ENCODE data around the gene S100Z.
"Not testable (repeated sequence)": the region's sequence is repeated elsewhere in the genome, so short reads cannot be mapped to it uniquely, and the experiment has no call there.

S100Z gene

DNA sequence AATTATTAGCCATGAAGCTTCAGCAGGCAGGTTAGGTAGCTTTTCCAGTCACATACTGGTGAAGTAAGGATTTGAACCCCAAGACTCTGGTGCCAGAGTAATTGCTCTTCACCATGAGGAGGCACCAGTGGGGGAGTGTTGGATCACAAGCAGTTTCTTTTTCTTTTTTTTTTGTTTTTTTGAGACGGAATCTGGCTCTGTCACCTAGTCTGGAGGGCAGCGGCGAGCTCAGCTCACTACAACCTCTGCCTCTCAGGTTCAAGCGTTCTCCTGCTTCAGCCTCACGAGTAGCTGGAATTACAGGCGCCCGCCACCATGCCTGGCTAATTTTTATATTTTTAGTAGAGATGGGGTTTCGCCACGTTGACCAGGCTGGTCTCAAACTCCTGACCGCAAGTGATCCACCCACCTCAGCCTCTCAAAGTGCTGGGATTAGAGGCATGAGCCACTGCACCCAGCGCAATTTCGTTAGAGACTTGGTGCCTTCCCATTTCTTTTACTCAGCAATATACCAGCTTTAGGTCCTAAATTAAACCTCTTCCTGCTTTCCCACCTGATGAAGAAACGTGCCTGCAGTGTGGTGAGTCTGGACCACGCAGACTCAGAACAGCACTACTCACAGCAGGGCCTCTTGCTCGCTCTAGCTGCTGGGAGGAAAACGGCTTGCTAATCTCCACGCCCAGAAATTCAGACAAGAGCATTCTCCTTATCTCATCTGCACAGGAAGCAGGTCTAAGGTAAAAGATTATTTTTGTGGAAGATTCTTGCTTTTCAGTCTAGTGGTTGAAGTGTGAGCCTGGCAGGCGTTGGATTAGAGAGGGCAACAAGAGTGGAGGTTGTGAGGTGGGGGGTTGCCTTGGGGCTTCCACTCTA, at the start of gene S100Z:
Gene S100Z, plus strand, starts transcription at position 596 of the 873 bp plus-strand sequence. CDS start 25,346 bp downstream, outside the sequence.
- peak; percentile 61 for DNase-seq

DNA sequence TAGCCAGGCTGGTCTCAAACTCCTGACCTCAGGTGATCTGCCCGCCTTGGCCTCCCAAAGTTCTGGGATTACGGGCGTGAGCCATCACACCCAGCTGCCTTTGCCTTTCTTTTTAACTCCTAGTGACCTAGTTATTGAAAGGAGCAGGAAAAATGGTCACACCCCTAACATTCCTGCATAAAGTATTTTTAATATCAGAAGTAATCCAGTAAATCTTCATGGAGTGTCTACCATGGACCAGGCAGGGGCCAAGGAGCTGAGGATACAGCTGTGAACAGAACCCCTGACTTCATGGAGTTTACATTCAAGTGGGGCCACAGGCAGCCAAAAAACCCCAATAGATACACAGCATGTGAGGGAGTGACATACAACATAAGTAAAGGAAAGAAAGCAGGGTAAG, 49.2 kb upstream of the S100Z start:
- DNase-seq: no peak

- DNase-seq: no peak
Observed at GRCh38 chr5:76801159-76801802, 48.5 kb upstream of the S100Z start.

GRCh38 chr5:76801803-76802195, 48.0 kb upstream of the S100Z start:
- no peak for DNase-seq

DNA sequence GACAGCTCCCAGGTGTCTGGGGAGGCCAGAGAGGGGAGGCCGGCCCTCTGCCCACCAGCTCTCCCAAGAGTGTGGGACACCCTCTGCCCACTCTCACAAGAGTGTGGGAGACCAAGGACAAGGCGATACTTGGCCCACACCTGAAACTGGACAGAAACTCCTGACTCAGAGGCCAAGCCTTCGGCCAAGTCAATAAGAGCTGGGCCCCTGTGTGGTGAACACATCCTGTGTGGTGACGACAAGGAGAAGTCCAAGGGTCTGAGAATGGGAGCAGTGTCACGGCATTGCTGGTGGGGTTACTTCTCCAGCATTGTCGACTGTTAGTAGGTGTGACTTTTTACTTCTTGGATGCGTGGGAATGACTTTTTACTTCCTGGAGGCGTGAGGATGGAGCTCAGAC, 45.5 kb upstream of the S100Z start:
- no peak for DNase-seq

DNA sequence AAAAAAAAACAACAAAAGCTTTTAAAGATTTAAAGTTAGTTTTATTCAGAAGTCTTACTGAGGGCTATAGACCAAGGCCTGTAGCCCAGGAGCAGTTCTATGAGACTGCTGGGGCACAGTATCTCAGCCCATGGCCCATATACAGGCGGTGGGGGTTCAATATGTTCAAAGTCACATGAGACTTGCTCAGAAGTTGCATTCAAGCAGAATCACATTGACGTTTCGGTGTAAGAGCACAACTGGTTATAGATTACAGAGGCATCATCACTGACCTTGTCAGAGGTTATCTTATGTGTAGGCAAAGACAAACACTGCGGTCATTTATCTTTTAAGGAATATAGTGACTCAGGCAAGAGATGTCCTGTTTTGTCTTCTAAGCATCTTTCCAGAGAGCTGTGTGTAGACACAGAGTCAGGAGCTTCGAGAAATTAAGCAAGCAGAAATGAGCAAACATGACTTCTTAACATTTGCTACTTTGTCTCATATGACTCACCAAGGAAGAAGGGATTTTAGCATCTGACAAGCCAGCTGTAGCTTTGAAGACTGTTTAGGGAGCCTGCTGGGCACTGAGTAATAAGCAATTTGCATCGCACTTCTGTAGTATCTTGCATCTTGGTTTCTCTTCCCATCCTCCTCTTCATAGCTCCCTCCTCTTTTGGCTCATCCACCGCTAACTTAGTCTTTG, 43.9 kb upstream of the S100Z start:
- no peak for DNase-seq

- DNase-seq: no peak
Observed at GRCh38 chr5:76807296-76807695, 42.5 kb upstream of the S100Z start.

- no peak for DNase-seq
Observed at GRCh38 chr5:76808141-76808691, 41.6 kb upstream of the S100Z start.

GRCh38 chr5:76809141-76809540, 40.7 kb upstream of the S100Z start:
- DNase-seq: no peak

DNA sequence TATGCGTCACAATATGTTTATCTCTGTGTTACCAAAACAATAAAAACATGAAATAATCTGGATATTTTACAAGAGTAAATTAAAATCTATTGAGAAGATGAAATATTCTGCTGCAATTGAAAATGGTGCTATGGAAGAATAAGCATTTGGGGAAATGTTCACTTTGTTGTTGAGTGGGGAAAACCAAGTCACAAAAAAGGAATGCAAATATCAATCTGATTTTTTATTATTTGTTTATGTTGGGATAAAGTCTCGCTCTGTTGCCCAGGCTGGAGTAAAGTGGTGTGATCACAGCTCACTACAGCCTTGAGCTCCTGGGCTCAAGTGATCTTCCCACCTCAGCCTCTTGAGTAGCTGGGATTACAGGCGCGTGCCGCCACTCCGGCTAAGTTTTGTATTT, 39.6 kb upstream of the S100Z start:
- no peak for DNase-seq

DNA sequence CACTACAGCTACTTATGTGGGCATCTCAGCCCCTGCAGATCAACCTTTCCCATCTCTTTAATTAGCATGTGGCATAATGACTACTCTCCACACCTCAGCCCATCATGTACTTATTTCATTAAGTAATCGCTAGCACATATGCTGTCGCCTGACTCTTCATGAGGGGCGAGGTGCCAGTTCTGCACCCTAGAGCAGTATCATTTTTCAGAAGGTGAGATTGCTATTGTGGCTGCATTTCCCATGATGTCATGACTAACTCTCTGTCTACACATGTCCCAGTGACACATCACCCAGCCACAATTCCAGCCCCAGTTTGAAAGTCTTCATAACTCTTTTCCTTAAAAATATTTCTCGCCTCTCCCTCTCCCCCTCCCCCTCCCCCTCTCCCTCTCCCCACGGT, 38.6 kb upstream of the S100Z start:
- DNase-seq: no peak

DNA sequence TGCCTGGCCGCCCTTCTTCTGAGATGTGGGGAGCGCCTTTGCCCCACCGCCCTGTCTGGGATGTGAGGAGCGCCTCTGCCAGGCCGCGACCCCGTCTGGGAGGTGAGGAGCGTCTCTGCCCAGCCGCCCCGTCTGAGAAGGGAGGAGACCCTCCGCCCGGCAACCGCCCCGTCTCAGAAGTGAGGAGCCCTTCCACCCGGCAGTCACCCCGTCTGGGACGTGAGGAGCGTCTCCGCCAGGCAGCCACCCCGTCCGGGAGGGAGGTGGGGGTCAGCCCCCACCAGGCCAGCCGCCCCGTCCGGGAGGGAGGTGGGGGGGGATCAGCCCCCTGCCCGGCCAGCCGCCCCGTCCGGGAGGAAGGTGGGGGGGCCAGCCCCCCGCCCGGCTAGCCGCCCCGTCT, 37.6 kb upstream of the S100Z start:
- DNase-seq: not testable (repeated sequence)

DNA sequence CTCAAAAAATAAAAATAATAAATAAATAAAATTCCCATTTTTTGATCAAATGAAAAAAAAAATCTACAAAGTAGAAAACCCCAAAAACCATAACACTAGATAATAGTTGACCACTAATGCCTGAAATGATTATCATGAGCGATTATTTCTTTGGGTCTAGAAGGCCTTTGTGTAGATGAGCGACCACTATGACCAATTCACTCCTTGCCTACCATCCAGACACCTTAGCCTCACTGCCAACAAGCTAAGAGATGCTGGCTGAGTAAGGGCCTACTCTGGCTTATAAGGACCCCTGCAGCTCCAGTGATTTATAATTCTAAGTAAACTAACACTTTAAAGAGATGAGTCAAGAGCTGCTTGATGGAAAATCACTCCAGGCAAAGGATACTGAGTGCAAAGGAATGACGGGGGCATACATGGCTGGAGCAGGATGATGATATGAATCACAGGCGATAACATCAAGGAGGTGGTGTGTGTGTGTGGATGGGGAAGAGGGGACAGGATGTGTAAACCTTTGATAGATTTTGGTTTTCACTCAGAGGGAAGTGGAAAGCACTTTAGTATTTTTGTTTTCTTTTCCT, 35.7 kb upstream of the S100Z start:
- no peak for DNase-seq

DNA sequence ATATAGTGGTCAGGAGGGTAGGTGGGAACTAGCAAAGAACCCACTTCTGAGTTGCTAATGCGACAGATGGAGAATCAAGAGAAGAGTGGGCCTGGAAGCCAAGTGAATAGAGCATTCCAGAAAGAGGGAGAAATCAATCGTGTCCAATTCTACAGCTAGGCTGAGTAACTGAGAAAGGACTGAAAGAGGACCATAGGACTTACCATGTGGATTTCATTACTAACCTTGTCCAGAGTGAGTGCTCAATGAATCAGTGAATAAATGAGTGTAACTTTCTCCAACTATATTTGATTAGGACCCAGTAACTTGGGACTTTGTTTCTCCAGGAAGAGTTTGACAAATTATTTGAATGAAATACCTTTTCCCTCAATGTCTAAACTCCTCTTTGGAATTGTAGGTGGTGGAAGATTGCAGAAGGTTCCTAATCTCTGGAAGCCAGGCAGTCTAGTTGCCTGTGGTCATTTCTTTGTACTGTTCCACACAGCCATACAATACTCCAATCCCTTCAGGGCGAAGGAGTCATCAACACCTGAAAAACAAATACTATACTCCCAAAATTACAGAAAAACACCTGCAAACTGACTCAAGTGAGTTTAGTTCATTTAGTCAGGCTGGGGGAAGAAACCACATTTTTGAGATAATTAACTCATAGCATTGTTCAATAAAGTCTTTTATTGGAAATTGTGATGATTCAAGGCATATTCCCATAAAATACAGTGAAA, 33.5 kb upstream of the S100Z start:
- no peak for DNase-seq

DNA sequence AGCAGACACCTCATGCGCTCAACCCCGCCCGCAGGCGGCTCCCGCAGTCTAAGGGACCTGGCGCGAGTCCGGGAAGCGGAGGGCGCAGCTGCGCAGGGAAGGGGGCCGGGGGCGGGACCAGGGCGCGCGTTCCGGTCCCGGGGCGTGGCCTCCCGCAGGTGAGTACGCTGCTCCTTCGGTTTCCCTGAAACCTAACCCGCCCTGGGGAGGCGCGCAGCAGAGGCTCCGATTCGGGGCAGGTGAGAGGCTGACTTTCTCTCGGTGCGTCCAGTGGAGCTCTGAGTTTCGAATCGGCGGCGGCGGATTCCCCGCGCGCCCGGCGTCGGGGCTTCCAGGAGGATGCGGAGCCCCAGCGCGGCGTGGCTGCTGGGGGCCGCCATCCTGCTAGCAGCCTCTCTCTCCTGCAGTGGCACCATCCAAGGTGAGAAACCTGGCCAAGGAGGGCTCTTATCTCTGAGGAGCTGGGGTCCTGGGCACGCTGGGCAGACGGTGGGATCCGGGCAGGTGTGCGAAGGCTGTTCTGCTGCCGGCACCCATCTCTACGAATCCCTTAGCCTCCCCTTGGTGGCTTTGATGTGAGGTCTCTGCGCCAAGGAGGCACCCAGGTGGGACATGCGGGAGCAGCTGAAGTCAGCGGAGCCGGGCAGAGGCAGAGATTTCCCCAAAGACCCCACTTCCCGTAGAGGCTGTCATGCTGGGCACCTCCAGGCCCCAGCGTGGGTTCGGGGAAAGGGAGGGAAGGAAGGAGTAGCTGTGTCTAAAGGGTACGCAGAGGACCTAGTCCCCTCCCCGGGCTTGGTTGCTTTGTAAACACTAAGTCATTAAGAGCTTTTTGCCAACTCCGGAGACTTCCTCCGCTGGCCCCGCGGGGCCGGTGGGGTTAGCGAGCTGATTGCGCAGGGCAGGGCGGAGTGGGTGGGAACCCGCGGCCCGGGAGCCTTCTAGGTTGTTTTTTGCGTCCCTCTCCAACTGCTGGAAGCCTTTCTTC, 30.7 kb upstream of the S100Z start, which contains the start of gene F2RL1:
Gene F2RL1, plus strand, starts transcription at position 187 of the 988 bp plus-strand sequence. Its CDS starts 153 bp downstream, at position 340.
- DNase-seq: peak; percentile 80

- DNase-seq: no peak
Observed at GRCh38 chr5:76819851-76820525, 29.8 kb upstream of the S100Z start.

GRCh38 chr5:76820526-76820890, 29.3 kb upstream of the S100Z start:
- no peak for DNase-seq

- no peak for DNase-seq
Observed at GRCh38 chr5:76821136-76821535, 28.7 kb upstream of the S100Z start.

DNA sequence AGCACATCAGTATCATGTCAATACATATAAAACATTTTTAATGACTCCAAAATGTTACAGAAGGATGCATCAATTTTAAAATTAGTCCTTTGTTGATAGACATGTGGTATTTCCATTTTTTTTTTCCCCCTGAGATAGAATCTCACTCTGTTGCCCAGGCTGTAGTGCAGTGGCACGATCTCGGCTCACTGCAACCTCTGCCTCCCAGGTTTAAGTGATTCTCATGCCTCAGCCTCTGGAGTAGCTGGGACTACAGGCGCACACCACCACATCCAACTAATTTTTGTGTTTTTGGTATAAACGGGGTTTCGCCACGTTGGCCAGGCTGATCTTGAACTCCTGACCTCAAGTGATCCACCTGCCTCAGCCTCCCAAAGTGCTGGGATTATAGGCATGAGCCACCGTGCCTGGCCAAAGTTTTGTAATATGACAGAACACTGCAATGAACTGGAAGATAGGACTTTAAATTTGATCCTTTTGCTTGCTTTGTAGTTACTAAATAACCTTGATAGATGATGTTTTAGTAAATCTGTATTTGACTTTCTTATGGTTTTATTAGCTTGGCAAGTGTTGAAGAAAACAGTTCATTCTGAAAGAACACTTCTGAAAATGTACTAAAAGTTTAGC, 27.6 kb upstream of the S100Z start:
- not testable (repeated sequence) for DNase-seq

DNA sequence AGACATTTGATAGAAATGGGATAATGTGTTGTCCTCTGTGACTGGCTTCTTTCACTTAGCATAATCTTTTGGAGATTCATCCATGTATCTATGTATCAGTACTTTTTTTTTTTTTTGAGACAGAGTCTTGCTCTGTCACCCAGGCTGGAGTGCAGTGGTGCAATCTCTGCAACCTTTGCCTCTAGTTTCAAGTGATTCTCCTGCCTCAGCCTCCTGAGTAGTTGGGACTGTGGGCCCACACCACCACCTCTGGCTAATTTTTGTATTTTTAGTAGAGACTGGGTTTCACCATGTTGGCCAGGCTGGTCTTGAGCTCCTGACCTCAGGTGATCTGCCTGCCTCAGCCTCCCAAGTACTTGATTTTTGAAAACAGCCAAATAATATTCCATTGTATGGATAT, 23.4 kb upstream of the S100Z start:
- not testable (repeated sequence) for DNase-seq

Measured in activated CD8-positive, alpha-beta memory T cell treated with anti-CD3 and anti-CD28 coated beads for 24 hours (primary cell).